H4 (cell line): ENCODE data around the gene DNPH1. TPM values are rescaled to one million over a fixed set of nuclear protein-coding genes. Genes with fewer than 3 reads are reported as not detected.
A peak's percentile ranks its signal among the peaks of the same experiment; 100 is the strongest.

Experiments used
- DNase-seq: peaks from one replicate; pipeline ENCODE4 v3.0.0-alpha.2; 2015; ENCODE audit warnings: low spot score
- total RNA-seq: library from RNA; depleted of rRNA; stranded (reverse); fragments of >200 nt; shearing (Covaris generic); gene quantifications from 2 replicates; pipeline ENCODE4 v1.2.3, GENCODE V29; 2014

Gene DNPH1
- total RNA-seq, 1 experiment from 2014 or later, result 110 TPM

DNA sequence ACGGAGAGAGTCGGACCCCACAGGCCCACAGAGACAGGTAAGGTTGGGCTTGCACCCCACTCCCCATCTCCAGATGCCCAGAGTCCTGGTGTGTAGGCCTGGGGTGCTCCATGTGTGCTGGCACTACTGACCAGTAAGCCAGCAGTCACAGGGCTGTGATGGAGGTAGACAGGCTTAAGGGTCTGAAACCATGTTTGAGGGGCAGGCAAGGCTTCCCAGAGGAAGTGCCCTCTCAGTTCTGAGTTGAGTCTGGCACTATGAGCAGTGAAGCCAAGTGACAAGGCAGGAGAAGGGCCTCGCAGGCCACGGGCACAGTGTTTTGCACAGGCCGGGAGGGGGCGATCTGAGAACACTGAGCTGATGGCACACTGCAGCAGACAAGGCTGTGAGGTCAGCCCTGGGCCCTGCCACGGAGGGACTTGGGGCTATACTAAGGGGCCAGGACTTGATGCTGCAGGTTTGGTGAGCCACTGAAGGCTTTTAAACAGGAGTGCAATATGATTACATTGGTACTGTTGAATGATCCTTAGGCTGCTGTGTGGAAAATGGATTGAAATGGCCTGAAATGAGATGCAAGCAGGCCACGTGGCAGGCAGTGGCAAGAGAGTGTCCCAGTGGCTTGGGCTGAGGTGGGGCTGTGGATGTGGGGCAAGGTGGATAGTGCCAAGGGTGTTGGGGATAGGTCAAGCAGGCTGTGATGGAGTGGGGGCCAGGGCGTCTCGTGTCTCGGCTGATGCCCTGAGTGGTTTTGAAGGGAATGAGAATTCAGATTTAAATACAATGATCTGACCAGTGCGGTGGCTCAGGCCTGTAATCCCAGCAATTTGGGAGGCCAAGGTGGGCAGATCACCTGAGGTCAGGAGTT lies 34.3 kb upstream of the DNPH1 start:
- peak; percentile 73 for DNase-seq

- DNase-seq, result no peak
These were observed 33.6 kb upstream of the DNPH1 start for GRCh38 chr6:43262780-43263313.

DNA sequence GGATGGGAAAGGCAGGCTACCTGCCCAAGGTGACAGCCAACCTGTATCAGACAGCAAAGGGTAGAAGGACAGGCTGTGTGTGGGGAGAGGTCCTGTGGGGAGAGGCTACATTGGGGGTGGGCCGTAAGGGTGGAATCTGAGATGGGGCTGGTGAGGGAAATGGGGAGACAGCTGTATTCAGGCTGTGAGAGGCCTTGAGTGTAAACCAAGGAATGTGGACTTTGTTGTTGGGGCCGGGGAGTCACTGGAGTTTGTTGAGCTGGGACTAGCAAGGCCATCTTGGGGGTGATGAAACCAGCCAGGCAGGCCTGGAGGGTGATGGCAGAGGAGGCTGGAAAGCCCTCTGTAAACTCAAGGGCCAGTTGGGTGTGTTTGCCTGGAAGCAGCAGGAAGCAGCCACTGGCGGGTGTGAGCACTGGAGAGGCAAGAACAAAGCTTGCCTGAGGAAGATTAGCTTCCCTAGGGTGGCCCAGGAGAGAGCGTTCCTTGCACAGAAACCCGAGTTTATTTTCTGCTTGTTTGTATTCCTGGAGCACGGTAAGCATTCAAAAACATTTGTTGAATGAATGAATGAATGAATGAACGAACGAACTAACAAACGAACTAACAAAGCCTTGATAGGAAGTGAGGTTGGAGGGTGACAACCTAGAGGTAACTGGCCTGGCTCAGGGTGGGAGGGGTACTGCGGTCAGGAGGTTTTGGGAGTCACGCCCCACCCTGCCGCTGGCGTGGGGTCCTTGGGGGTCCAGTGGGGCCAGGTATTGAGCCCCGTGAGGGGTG lies 32.9 kb upstream of the DNPH1 start:
- DNase-seq, result no peak

DNA sequence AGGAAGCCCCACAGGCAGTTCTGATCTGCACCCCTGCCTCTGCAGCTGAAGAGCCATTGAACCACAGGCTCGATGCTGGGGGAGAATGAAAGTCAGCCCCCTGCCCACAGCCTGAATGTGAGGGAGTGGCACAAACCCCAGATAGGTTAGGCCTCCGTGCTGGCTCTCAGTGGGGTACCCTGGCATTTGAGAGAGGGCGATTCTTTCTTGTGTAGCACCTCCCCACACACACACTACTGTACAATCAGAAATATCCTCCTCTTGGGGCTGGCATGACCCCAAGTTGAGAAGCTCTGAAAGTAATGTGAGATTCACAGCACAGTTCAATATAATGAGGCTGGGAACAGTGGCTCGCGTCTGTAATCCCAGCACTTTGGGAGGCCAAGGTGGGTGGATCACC lies 31.9 kb upstream of the DNPH1 start:
- DNase-seq, result no peak

DNA sequence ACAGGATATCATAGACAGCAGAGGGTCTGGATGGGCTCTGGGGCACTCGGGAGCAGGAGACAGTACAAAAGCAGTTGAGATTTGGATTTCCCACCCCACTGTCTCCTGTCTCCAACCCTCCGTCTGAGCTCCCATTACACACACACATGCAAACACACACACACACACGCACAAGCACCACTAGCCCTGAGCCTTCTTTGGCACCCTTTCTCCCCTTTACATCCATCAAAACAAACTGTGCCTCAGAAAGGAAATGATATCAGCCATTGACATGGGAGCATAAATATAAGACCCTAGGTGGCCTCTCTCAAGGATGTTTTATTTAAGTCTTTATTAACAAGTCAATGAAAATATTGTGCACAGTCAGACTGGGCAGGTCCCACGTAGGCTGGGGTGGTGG lies 31.5 kb upstream of the DNPH1 start:
- no peak for DNase-seq

- no peak for DNase-seq
These were observed 29.8 kb upstream of the DNPH1 start for GRCh38 chr6:43258807-43259686.

DNA sequence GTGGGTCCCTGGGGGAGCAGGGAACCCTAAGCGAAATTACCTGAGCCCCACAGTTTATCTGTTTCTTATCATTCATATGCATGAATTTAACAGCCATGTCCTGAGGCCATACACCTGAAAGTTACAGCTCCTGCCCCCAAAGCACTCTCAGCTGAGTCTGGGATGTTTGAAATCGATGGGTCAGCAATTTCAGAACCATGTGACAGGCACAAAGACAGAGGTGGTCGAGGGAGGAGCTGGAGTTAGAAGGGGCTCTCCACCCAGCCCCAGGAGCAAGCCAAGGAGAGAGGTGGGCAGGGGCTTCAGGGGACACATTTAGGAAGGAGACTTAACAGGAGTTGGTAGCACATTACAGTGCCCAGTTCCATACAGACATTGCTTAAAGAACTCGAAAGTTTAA lies 28.9 kb upstream of the DNPH1 start:
- no peak for DNase-seq

GRCh38 chr6:43257367-43258145 lies 28.3 kb upstream of the DNPH1 start:
- no peak for DNase-seq

- no peak for DNase-seq
These were observed 27.5 kb upstream of the DNPH1 start for GRCh38 chr6:43256670-43257366.

GRCh38 chr6:43255408-43256054 lies 26.2 kb upstream of the DNPH1 start:
- DNase-seq, result no peak

- no peak for DNase-seq
These were observed 25.6 kb upstream of the DNPH1 start for GRCh38 chr6:43254846-43255245.

- DNase-seq, result no peak
These were observed 25.0 kb upstream of the DNPH1 start for GRCh38 chr6:43254138-43254817.

DNA sequence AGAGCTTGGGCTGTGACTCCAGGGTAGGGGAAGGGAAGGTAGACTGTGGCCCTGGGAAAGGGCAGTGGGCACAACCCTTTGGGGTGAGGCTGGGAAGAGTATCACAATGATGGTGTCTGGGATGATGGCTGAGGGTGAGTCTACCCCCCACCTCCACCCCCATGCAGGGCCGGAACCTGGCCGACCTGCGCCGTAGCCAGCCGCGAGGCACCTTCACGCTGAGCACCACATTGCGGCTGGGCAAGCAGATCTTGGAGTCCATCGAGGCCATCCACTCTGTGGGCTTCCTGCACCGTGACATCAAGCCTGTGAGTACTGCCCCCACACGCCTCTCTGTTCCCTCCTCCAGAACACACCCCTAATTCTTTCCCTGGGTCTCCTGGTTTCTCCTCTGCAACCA lies 24.1 kb upstream of the DNPH1 start:
- DNase-seq, result no peak

DNA sequence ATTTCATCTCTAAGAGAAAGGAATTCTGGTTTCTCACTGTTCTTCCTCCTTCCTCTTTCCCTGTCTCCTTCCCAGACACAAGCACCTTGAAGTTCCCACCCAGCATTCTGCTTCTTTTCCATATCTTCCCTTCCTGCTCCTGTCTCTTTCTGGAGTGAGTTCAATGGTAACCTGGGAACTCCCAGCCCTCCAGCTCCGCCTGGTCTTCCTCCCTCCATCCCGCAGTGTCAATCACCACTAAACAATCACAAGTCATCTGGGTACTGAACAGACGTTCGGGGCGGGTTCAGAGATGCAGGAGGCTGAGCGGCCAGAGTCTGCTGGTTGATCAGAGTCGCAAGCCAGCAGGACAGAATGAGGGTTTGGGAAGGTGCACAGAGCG lies 21.7 kb upstream of the DNPH1 start:
- no peak for DNase-seq

- no peak for DNase-seq
These were observed 19.5 kb upstream of the DNPH1 start for GRCh38 chr6:43248791-43249190.

- DNase-seq, result no peak
These were observed 18.8 kb upstream of the DNPH1 start for GRCh38 chr6:43248101-43248500.

- DNase-seq, result no peak
These were observed 18.1 kb upstream of the DNPH1 start for GRCh38 chr6:43247114-43247999.
